Lung (tissue), 16 donors: ENCODE measurements around the gene SLC18A3. TPM values are rescaled to one million over a fixed set of nuclear protein-coding genes. Genes with fewer than 3 reads are reported as not detected.

Source experiments
- ATAC-seq: fragments of 200-7000 bp; cut with Tn5 transposase; one replicate; pipeline ENCODE4 v1.9.1; 2020; ENCODE audit warnings: moderate number of reproducible peaks; ENCODE audit not compliant: insufficient read depth, low FRiP score
- DNase-seq, 3 donors: peaks; one replicate each; pipeline ENCODE4 v3.0.0-alpha.2; 2013 to 2017
- H3K27ac ChIP-seq, 2 donors: one replicate each; pipeline ENCODE4 v1.5.1; 2013; ENCODE audit warnings: mild to moderate bottlenecking in 2 of 2, moderate library complexity in 2 of 2, control low read depth in 1 of 2, inconsistent platforms in 1 of 2, low read depth in 1 of 2, low read length in 1 of 2
- H3K27me3 ChIP-seq, 3 donors: one replicate each; pipeline ENCODE4 v1.5.1; 2013; ENCODE audit warnings: low read length in 2 of 3; ENCODE audit not compliant: control insufficient read depth in 3 of 3, insufficient read depth in 3 of 3
- H3K36me3 ChIP-seq, 4 donors: one replicate each; pipeline ENCODE4 v1.5.1; 2013; ENCODE audit warnings: low read length in 4 of 4, mild to moderate bottlenecking in 1 of 4, moderate library complexity in 1 of 4; ENCODE audit not compliant: control insufficient read depth in 4 of 4, insufficient read depth in 4 of 4
- H3K4me1 ChIP-seq, 5 donors: one replicate each; pipeline ENCODE4 v1.5.1; 2013; ENCODE audit warnings: low read length in 5 of 5, mild to moderate bottlenecking in 2 of 5, moderate library complexity in 1 of 5; ENCODE audit not compliant: control insufficient read depth in 5 of 5, insufficient read depth in 5 of 5
- H3K4me3 ChIP-seq: one replicate; pipeline ENCODE4 v1.5.1; 2013; ENCODE audit warnings: mild to moderate bottlenecking, control low read depth, moderate library complexity
- H3K9ac ChIP-seq, 2 donors: one replicate each; pipeline ENCODE4 v1.5.1; 2013; ENCODE audit warnings: low read length in 2 of 2, control low read depth in 1 of 2; ENCODE audit not compliant: insufficient read depth in 1 of 2
- H3K9me3 ChIP-seq, 4 donors: one replicate each; pipeline ENCODE4 v1.5.1; 2013; ENCODE audit warnings: low read length in 3 of 4, mild to moderate bottlenecking in 1 of 4, moderate library complexity in 1 of 4; ENCODE audit not compliant: control insufficient read depth in 4 of 4, insufficient read depth in 3 of 4
- CTCF ChIP-seq: IDR thresholded peaks from 2 replicates; pipeline ENCODE4 v1.5.1; 2012; ENCODE audit warnings: mild to moderate bottlenecking; ENCODE audit errors: control extremely low read depth, extremely low read depth
- WGBS, 2 donors: extraction: QIAGEN DNeasy Blood & Tissue Kit; methylation state at CpG; one replicate each; pipeline ENCODE4 v1.1.7; 2013; 5-methylcytosine and 5-hydroxymethylcytosine counted together
- long read RNA-seq, 5 donors: transcript quantifications; one replicate each; lab custom pipeline, GENCODE V29; 2026
- polyA plus RNA-seq, 2 donors: library from polyadenylated mRNA; stranded (reverse); fragments of 200-250 nt; gene quantifications; one replicate each; pipeline ENCODE4 v1.2.1, GENCODE V29; 2013
- total RNA-seq, 2 donors: library from RNA; depleted of rRNA in 1 of 2; stranded (reverse); fragments of >200 nt in 1 of 2; gene quantifications; one replicate each; pipeline ENCODE4 v1.2.1, GENCODE V29; 2014 to 2021
- donor health status: control.
- donor health status: control.
- donor health status: Bipolar disorder and iron deficiency.
- donor health status: healthy.
- donor health status: DM: yes; HTN: yes; CAD: no.

The SLC18A3 gene
- total RNA-seq (not detected), polyA plus RNA-seq (not detected)
- long read RNA-seq, donor 1 = 0 reads
- long read RNA-seq, donor 2 = 0 reads
- long read RNA-seq, donor 3 = 0 reads
- long read RNA-seq, donor 4 = 0 reads
- long read RNA-seq, donor 5 = 0 reads

DNA sequence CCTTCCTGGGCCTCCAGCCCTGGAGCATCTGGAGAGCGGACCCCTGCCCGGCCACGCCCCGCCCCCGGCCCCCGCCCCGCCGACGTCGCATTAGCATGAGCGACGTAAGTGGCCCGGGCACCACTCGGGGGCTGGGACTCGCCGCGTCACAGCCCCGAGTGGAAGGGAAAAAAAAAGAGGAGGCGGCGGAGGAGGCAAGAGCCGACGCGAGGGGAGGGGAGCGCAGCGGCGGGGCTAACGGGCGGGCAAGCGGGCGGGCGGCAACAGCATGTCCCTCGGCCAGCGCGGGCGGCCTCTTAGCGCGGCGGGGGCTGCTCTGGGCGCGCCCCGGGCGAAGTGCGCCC, at the start of gene SLC18A3:
SLC18A3 (plus strand) TSS at position 197 of the 344 bp plus-strand sequence. CDS start 431 bp downstream, outside the sequence.
- peaks cover 0 to 18% (median 0%) of the 10 kb centered on the region in 4 donors for H3K9me3 ChIP-seq
- H3K27ac ChIP-seq = no peak within 1 kb of the TSS
- 1% methylated on average over 31 to 43 of the region's 43 CpGs for WGBS, 2 donors
- H3K27me3 ChIP-seq = peaks cover 0 to 69% (median 57%) of the 10 kb centered on the region in 3 donors
- H3K4me3 ChIP-seq = no peak within 1 kb of the TSS
- no peak for ATAC-seq
- no peaks in the 10 kb centered on the region for H3K36me3 ChIP-seq
- peak in 1 of 3 donors; percentile 21 for DNase-seq
- TF ChIP-seq CTCF = no peak
- peaks cover 0 to 15% (median 3%) of the 10 kb centered on the region in 5 donors for H3K4me1 ChIP-seq
- H3K9ac ChIP-seq = no peak within 1 kb of the TSS

DNA sequence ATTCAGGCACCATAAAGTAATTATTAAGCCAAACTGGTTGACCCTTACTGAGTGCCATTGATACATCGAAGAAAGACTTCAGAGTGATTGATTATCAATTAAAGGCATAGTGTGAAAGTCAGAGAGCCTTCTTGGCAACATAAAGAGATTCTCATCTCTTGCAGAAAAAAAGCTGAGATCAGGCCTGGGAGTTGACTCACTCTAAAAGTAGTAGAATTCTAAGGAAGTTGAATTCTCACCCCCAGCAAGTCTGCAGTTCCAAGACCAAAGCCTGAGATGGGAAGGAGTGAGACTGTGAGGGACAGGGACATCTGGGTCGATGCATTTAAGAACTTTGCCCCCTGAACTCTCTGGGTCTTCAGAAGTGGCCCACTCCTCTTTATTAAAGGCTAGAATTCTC, 49.6 kb upstream of the SLC18A3 start:
- H3K36me3 ChIP-seq = no peaks in the 10 kb centered on the region
- no peak overlapping the region for H3K9ac ChIP-seq
- H3K27me3 ChIP-seq = peaks cover 0 to 5% (median 0%) of the 10 kb centered on the region in 3 donors
- no peak for DNase-seq
- no peaks in the 10 kb centered on the region for H3K4me1 ChIP-seq
- ATAC-seq = no peak
- WGBS, 2 donors = 59 to 64% methylated on average over 2 of the region's 2 CpGs
- H3K9me3 ChIP-seq = peaks cover 0 to 7% (median 3%) of the 10 kb centered on the region in 4 donors
- no peak overlapping the region for H3K27ac ChIP-seq
- no peak overlapping the region for H3K4me3 ChIP-seq
- TF ChIP-seq CTCF = no peak

DNA sequence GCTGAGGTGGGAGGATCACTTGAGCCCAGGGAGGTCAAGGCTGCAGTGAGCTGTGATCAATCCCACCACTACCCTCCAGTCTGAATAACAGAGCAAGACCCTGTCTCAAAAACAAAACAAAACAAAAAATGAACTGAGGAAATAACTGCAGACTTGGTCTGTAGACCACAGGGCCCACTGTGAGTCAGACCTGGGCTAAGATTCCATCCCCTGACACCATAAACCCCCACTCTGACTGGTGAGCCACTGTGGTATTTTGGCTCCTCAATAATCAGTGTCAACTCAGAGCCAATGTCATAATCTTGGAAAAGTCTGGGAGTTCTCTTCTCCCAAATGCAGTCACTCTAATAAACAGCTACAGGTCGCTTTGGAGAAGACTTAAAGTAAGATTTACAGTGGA, 47.2 kb upstream of the SLC18A3 start:
- Histone ChIP-seq H3K4me1 (no peaks in the 10 kb centered on the region), H3K27me3 (peaks cover 0 to 5% (median 0%) of the 10 kb centered on the region in 3 donors), H3K27ac (no peak overlapping the region), H3K4me3 (no peak overlapping the region), H3K36me3 (no peaks in the 10 kb centered on the region), H3K9ac (no peak overlapping the region), H3K9me3 (no peaks in the 10 kb centered on the region)
- no peak for ATAC-seq
- WGBS, 2 donors = 70 to 76% methylated on average over 1 of the region's 1 CpG
- no peak for DNase-seq
- no peak for TF ChIP-seq CTCF

DNA sequence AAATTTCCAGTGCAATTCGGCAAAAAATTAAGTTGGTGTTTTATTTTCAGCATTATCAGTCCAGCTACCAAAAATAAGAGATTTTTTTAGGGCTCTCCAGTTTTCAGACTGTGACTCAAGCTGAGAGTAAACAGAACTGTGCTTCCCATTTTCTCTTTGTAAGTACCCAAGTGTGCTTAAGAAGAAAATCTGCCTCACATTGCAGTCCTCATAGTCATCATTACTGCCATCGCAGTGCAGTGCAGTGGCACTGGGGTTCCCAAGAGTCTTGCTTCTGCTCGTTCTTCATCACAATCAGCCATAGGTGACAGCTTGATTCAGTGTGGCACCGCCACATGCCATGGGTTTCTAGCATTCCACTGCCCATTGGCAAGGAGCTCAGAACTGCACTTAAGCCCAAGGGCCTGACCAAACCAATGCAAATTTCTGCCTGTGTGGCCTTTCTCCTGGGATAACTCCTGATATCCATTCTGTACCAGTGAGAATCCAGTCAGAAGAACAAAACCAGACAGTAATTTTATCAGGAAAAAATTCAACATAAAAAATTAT, 45.6 kb upstream of the SLC18A3 start:
- Histone ChIP-seq H3K4me3 (no peak overlapping the region), H3K9ac (no peak overlapping the region), H3K27me3 (peaks cover 0 to 5% (median 0%) of the 10 kb centered on the region in 3 donors), H3K27ac (no peak overlapping the region), H3K36me3 (no peaks in the 10 kb centered on the region), H3K9me3 (peaks cover 0 to 3% (median 0%) of the 10 kb centered on the region in 4 donors), H3K4me1 (no peaks in the 10 kb centered on the region)
- no peak for DNase-seq
- ATAC-seq = no peak
- 76 to 88% methylated on average over 4 of the region's 4 CpGs for WGBS, 2 donors
- no peak for TF ChIP-seq CTCF
